Measurements from ENCODE around the gene JSRP1. TPM values are rescaled to one million over a fixed set of nuclear protein-coding genes. Genes with fewer than 3 reads are reported as not detected.

The JSRP1 gene
- total and polyA plus RNA-seq, 2 donors (not counting 1 experiment from before 2014, with no cell fraction given), result not detected

DNA sequence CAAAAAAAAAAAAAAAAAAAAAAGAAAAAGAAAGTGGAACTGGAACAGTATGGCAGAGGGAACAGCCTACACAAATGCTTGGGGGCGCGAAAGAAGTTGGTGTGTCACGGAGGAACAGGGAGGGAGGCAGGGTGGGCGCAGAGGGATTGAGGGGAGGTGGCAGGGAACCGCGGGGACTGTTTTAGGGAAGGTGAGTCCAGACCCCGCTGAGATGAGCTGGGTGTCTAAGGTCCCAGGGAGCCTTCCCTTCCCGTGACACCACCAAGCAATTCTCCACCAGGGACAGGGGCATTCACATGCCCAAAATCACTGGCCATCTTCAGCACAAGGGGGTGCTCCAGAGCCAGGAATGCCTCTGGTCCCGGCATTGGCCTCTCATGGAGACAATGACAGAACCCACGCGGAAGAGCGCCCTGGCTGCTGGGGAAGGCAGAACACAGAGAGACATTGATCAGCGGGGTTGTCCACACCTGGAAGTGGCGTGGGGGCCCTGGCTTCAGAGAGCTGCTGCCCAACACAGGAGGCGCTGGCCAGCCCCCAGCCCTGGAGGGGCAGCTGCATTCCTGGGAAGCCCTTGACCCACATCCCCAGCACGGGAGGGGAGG lies 18.8 kb upstream of the JSRP1 start:
- peaks cover 4% of the 10 kb centered on the region for H4K20me1 ChIP-seq (ENCODE audit: control insufficient read depth, extremely low read depth, insufficient read depth, low read length)
- TF ChIP-seq EZH2 (IDR thresholded peaks at IDR 0.05; ENCODE audit: low read length, missing control alignments), result no peak
- TF ChIP-seq, protein P1, sequence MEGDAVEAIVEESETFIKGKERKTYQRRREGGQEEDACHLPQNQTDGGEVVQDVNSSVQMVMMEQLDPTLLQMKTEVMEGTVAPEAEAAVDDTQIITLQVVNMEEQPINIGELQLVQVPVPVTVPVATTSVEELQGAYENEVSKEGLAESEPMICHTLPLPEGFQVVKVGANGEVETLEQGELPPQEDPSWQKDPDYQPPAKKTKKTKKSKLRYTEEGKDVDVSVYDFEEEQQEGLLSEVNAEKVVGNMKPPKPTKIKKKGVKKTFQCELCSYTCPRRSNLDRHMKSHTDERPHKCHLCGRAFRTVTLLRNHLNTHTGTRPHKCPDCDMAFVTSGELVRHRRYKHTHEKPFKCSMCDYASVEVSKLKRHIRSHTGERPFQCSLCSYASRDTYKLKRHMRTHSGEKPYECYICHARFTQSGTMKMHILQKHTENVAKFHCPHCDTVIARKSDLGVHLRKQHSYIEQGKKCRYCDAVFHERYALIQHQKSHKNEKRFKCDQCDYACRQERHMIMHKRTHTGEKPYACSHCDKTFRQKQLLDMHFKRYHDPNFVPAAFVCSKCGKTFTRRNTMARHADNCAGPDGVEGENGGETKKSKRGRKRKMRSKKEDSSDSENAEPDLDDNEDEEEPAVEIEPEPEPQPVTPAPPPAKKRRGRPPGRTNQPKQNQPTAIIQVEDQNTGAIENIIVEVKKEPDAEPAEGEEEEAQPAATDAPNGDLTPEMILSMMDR (conservative IDR thresholded peaks at IDR 0.05 in 1 of 2, IDR thresholded peaks at IDR 0.05 in 1 of 2; ENCODE audit: low read depth in 1 of 2, low read length in 2 of 2), result peak; percentile 48 to 64
- H3K36me3 ChIP-seq (ENCODE audit: control insufficient read depth, insufficient read depth, low read length), result peaks cover 20% of the 10 kb centered on the region
- peak; percentile 53 to 59 for DNase-seq (ENCODE audit: low read depth in 2 of 2)
- no peaks in the 10 kb centered on the region for H3K27me3 ChIP-seq (ENCODE audit: control insufficient read depth, insufficient read depth, low read length)
- H3K4me2 ChIP-seq (ENCODE audit: extremely low read depth, insufficient read depth, low read length), result no peak overlapping the region
- H3K9me3 ChIP-seq (ENCODE audit: control insufficient read depth, insufficient read depth, low read depth, low read length), result no peaks in the 10 kb centered on the region
- peaks cover 9% of the 10 kb centered on the region for H3K4me1 ChIP-seq (ENCODE audit: control insufficient read depth, extremely low read depth, insufficient read depth, low read length)
- no peak overlapping the region for H3K9ac ChIP-seq (ENCODE audit: insufficient read depth, low read length)
- H3K4me3 ChIP-seq (replicated peaks in 1 of 4; ENCODE audit: control extremely low read depth in 1 of 4, insufficient read depth in 1 of 4, low read depth in 3 of 4, low read length in 4 of 4), result no peak overlapping the region
- H3K79me2 ChIP-seq (ENCODE audit: control insufficient read depth, insufficient read depth, low read length), result peaks cover 50% of the 10 kb centered on the region
- H3K27ac ChIP-seq (ENCODE audit: insufficient read depth, low read length), result no peak overlapping the region
- no peak overlapping the region for H2AFZ ChIP-seq (ENCODE audit: low read length)

DNA sequence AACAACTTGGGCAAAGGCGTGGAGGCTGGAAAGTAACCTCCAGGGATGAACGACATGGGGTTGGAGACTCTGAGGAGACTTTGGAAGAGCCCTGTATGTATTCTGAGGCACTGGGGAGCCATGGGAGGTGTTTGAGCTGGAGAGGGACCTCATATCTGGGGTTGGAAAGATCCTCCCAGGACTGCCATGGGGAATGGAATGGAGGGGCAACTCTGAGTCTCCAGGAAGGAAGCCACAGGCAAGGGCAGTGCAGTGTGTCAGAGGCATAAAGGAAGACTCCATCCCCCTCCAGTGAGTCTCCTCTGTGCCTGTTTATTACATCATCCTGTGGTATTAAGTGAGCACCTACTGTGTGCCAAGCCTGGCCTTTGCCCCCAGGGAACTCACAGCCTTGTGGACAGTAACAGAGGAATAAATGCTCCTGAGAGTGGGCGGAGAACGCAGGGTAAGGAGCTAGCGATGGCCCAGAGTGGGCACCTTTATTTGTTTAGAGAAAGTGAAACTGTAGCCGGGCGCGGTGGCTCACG lies 18.0 kb upstream of the JSRP1 start:
- Histone ChIP-seq H3K79me2 (ENCODE audit: control insufficient read depth, insufficient read depth, low read length) (peaks cover 57% of the 10 kb centered on the region), H2AFZ (ENCODE audit: low read length) (no peak overlapping the region), H3K9me3 (ENCODE audit: control insufficient read depth, insufficient read depth, low read depth, low read length) (no peaks in the 10 kb centered on the region), H3K4me2 (ENCODE audit: extremely low read depth, insufficient read depth, low read length) (peak overlapping the region; percentile 52), H3K27ac (ENCODE audit: insufficient read depth, low read length) (peak overlapping the region; percentile 57), H3K9ac (ENCODE audit: insufficient read depth, low read length) (no peak overlapping the region), H4K20me1 (ENCODE audit: control insufficient read depth, extremely low read depth, insufficient read depth, low read length) (peaks cover 4% of the 10 kb centered on the region), H3K4me3 (replicated peaks in 1 of 4; ENCODE audit: control extremely low read depth in 1 of 4, insufficient read depth in 1 of 4, low read depth in 3 of 4, low read length in 4 of 4) (peak overlapping the region in 2 of 4 experiments; percentile 7 to 45), H3K36me3 (ENCODE audit: control insufficient read depth, insufficient read depth, low read length) (peaks cover 20% of the 10 kb centered on the region), H3K27me3 (ENCODE audit: control insufficient read depth, insufficient read depth, low read length) (no peaks in the 10 kb centered on the region), H3K4me1 (ENCODE audit: control insufficient read depth, extremely low read depth, insufficient read depth, low read length) (peaks cover 9% of the 10 kb centered on the region)
- no peak for TF ChIP-seq EZH2 (IDR thresholded peaks at IDR 0.05; ENCODE audit: low read length, missing control alignments)
- TF ChIP-seq, protein P1 (conservative IDR thresholded peaks at IDR 0.05 in 1 of 2, IDR thresholded peaks at IDR 0.05 in 1 of 2; ENCODE audit: low read depth in 1 of 2, low read length in 2 of 2), result no peak
- no peak for DNase-seq (ENCODE audit: low read depth in 2 of 2)

DNA sequence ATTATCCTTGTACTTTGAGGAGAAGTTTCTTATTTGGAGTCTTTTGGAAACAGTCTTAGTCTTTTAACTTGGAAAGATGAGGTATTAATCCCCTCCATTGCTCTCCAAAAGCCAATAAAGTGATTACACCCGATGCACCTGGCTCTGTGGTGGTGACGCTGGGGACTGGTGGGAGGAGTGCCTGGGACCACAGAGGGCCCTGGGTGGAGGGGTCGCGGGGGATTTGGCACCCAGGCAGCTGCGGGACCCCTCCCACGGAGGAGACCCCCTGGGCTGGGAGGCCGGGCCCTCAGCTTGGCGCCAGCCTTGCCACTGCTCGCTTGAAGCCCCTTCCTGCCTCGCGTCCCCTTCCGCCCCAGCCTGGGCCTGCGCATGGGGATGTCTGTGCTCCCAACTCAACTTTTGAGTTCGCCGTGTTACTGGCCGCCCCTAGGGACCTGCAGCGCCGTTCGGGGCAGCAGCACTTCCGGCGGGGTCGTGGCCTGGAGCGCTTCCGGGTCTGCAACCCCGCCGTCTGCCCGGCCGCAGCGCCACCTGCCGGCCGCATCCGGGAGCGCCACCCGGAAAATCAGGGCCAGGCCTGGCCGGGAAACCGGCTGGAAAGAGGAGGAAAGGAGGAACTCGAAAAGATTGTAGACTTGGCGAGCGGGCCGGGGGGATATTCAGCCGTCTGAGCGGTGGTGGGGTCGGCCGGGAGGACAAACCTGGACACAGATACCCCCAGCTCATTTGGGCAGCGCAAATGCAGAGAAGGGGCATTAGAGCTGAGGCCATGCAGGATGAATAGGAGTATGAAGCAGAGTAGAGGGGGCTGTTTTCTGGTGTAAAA lies 17.4 kb upstream of the JSRP1 start:
- peaks cover 9% of the 10 kb centered on the region for H3K4me1 ChIP-seq (ENCODE audit: control insufficient read depth, extremely low read depth, insufficient read depth, low read length)
- no peaks in the 10 kb centered on the region for H3K27me3 ChIP-seq (ENCODE audit: control insufficient read depth, insufficient read depth, low read length)
- no peaks in the 10 kb centered on the region for H3K9me3 ChIP-seq (ENCODE audit: control insufficient read depth, insufficient read depth, low read depth, low read length)
- H3K4me2 ChIP-seq (ENCODE audit: extremely low read depth, insufficient read depth, low read length), result peak overlapping the region; percentile 88
- peak overlapping the region; percentile 57 for H3K27ac ChIP-seq (ENCODE audit: insufficient read depth, low read length)
- H4K20me1 ChIP-seq (ENCODE audit: control insufficient read depth, extremely low read depth, insufficient read depth, low read length), result peaks cover 4% of the 10 kb centered on the region
- no peak overlapping the region for H2AFZ ChIP-seq (ENCODE audit: low read length)
- H3K79me2 ChIP-seq (ENCODE audit: control insufficient read depth, insufficient read depth, low read length), result peaks cover 57% of the 10 kb centered on the region
- H3K4me3 ChIP-seq (replicated peaks in 1 of 4; ENCODE audit: control extremely low read depth in 1 of 4, insufficient read depth in 1 of 4, low read depth in 3 of 4, low read length in 4 of 4), result peak overlapping the region; percentile 5 to 45 (median 34)
- TF ChIP-seq, protein P1 (conservative IDR thresholded peaks at IDR 0.05 in 1 of 2, IDR thresholded peaks at IDR 0.05 in 1 of 2; ENCODE audit: low read depth in 1 of 2, low read length in 2 of 2), result peak; percentile 62 to 79
- TF ChIP-seq EZH2 (IDR thresholded peaks at IDR 0.05; ENCODE audit: low read length, missing control alignments), result no peak
- H3K36me3 ChIP-seq (ENCODE audit: control insufficient read depth, insufficient read depth, low read length), result peaks cover 20% of the 10 kb centered on the region
- H3K9ac ChIP-seq (ENCODE audit: insufficient read depth, low read length), result peak overlapping the region; percentile 42
- peak; percentile 64 to 66 for DNase-seq (ENCODE audit: low read depth in 2 of 2)

Data from fibroblast of lung (primary cell).